Measurements from ENCODE around the gene LAMA2.

Gene LAMA2

GRCh38 chr6:129321303-129321702 is 438.4 kb downstream of the LAMA2 start:
- TF ChIP-seq EZH2phosphoT487 (IDR thresholded peaks at IDR 0.05; ENCODE audit: borderline replicate concordance), result no peak
- no peak for TF ChIP-seq CTCF (conservative IDR thresholded peaks at IDR 0.05; ENCODE audit: low read length)
- Histone ChIP-seq H2AFZ (ENCODE audit: low read length) (no peak overlapping the region), H3K4me2 (ENCODE audit: low read depth, low read length, poor library complexity, severe bottlenecking) (no peak overlapping the region), H3K9ac (ENCODE audit: low read depth, low read length, poor library complexity, severe bottlenecking) (no peak overlapping the region), H3K27me3 (ENCODE audit: insufficient read depth, low read length, poor library complexity, severe bottlenecking) (no peaks in the 10 kb centered on the region), H3K9me3 (ENCODE audit: insufficient read depth, low read depth, low read length) (no peaks in the 10 kb centered on the region), H3K79me2 (ENCODE audit: insufficient read depth, low read length) (no peaks in the 10 kb centered on the region), H3K4me1 (ENCODE audit: insufficient read depth, low read length, poor library complexity, severe bottlenecking) (no peaks in the 10 kb centered on the region), H3K9me2 (replicated peaks; ENCODE audit: low read depth, low read length) (no peaks in the 10 kb centered on the region), H3K36me3 (ENCODE audit: insufficient read depth, low read length) (no peaks in the 10 kb centered on the region), H3K4me3 (ENCODE audit: low read length, poor library complexity, severe bottlenecking) (no peak overlapping the region), H3F3A (ENCODE audit: low read depth) (no peaks in the 10 kb centered on the region), H4K20me1 (ENCODE audit: insufficient read depth, low read length, poor library complexity, severe bottlenecking) (no peaks in the 10 kb centered on the region)

- TF ChIP-seq EZH2phosphoT487 (IDR thresholded peaks at IDR 0.05; ENCODE audit: borderline replicate concordance) (no peak), CTCF (conservative IDR thresholded peaks at IDR 0.05; ENCODE audit: low read length) (no peak)
- H3K79me2 ChIP-seq (ENCODE audit: insufficient read depth, low read length), result no peaks in the 10 kb centered on the region
- H3K9me3 ChIP-seq (ENCODE audit: insufficient read depth, low read depth, low read length), result no peaks in the 10 kb centered on the region
- H2AFZ ChIP-seq (ENCODE audit: low read length), result no peak overlapping the region
- no peaks in the 10 kb centered on the region for H3K27me3 ChIP-seq (ENCODE audit: insufficient read depth, low read length, poor library complexity, severe bottlenecking)
- H3K4me1 ChIP-seq (ENCODE audit: insufficient read depth, low read length, poor library complexity, severe bottlenecking), result no peaks in the 10 kb centered on the region
- no peaks in the 10 kb centered on the region for H3F3A ChIP-seq (ENCODE audit: low read depth)
- no peaks in the 10 kb centered on the region for H3K9me2 ChIP-seq (replicated peaks; ENCODE audit: low read depth, low read length)
- no peaks in the 10 kb centered on the region for H3K36me3 ChIP-seq (ENCODE audit: insufficient read depth, low read length)
- H4K20me1 ChIP-seq (ENCODE audit: insufficient read depth, low read length, poor library complexity, severe bottlenecking), result no peaks in the 10 kb centered on the region
- no peak overlapping the region for H3K4me2 ChIP-seq (ENCODE audit: low read depth, low read length, poor library complexity, severe bottlenecking)
- no peak overlapping the region for H3K4me3 ChIP-seq (ENCODE audit: low read length, poor library complexity, severe bottlenecking)
- no peak overlapping the region for H3K9ac ChIP-seq (ENCODE audit: low read depth, low read length, poor library complexity, severe bottlenecking)
Observed at GRCh38 chr6:129324345-129324744, 441.4 kb downstream of the LAMA2 start.

- TF ChIP-seq CTCF (conservative IDR thresholded peaks at IDR 0.05; ENCODE audit: low read length) (no peak), EZH2phosphoT487 (IDR thresholded peaks at IDR 0.05; ENCODE audit: borderline replicate concordance) (no peak)
- no peak overlapping the region for H3K4me3 ChIP-seq (ENCODE audit: low read length, poor library complexity, severe bottlenecking)
- H3K4me1 ChIP-seq (ENCODE audit: insufficient read depth, low read length, poor library complexity, severe bottlenecking), result no peaks in the 10 kb centered on the region
- H3K9ac ChIP-seq (ENCODE audit: low read depth, low read length, poor library complexity, severe bottlenecking), result no peak overlapping the region
- H3F3A ChIP-seq (ENCODE audit: low read depth), result no peaks in the 10 kb centered on the region
- no peaks in the 10 kb centered on the region for H3K9me2 ChIP-seq (replicated peaks; ENCODE audit: low read depth, low read length)
- no peaks in the 10 kb centered on the region for H3K36me3 ChIP-seq (ENCODE audit: insufficient read depth, low read length)
- H2AFZ ChIP-seq (ENCODE audit: low read length), result no peak overlapping the region
- H3K79me2 ChIP-seq (ENCODE audit: insufficient read depth, low read length), result no peaks in the 10 kb centered on the region
- H4K20me1 ChIP-seq (ENCODE audit: insufficient read depth, low read length, poor library complexity, severe bottlenecking), result no peaks in the 10 kb centered on the region
- no peaks in the 10 kb centered on the region for H3K9me3 ChIP-seq (ENCODE audit: insufficient read depth, low read depth, low read length)
- no peaks in the 10 kb centered on the region for H3K27me3 ChIP-seq (ENCODE audit: insufficient read depth, low read length, poor library complexity, severe bottlenecking)
- H3K4me2 ChIP-seq (ENCODE audit: low read depth, low read length, poor library complexity, severe bottlenecking), result no peak overlapping the region
Observed at GRCh38 chr6:129329678-129330077, 446.7 kb downstream of the LAMA2 start.
